H1 (cell line): Measurements from ENCODE around the gene ANAPC7. TPM values are rescaled to one million over a fixed set of nuclear protein-coding genes. Genes with fewer than 3 reads are reported as not detected.

Experiments used
- CTCF ChIA-PET: fragments of 300-600 bp; sonication (Branson Sonifier 250); formaldehyde crosslinking; loops from one replicate; lab custom pipeline; 2021; ENCODE audit not compliant: partially characterized antibody; lab: Charles Lee
- POLR2A ChIA-PET: fragments of 300-600 bp; sonication (Branson Sonifier 250); formaldehyde crosslinking; loops from one replicate; lab custom pipeline; 2021; ENCODE audit warnings: inconsistent platforms; ENCODE audit not compliant: partially characterized antibody; lab: Charles Lee
- DNase-seq, 2 experiments: peaks; one replicate each; pipeline versions ENCODE4 v3.0.0 to v3.0.0-alpha.2; 2010 to 2022; ENCODE audit warnings: low spot score in 2 of 2, low read depth in 1 of 2, mixed read lengths in 1 of 2
- FAIRE-seq: peaks from 2 replicates; lab custom pipeline; 2011; peaks lifted over from hg19 to GRCh38; lab: Jason Lieb, UNC
- H2AFZ ChIP-seq: 2 replicates; pipeline ENCODE4 v1.8.1; 2012; ENCODE audit warnings: low read length, inconsistent platforms
- H2AK5ac ChIP-seq: 2 replicates; pipeline ENCODE4 v1.6.1; 2013; ENCODE audit warnings: low read depth, low read length
- H2BK120ac ChIP-seq: replicated peaks from 2 replicates; pipeline ENCODE3; 2013; ENCODE audit warnings: low read depth, low read length, inconsistent platforms
- H2BK12ac ChIP-seq: 2 replicates; pipeline ENCODE4 v1.6.1; 2013; ENCODE audit warnings: low read depth, low read length
- H2BK15ac ChIP-seq: 2 replicates; pipeline ENCODE4 v1.6.1; 2013; ENCODE audit warnings: low read length
- H2BK20ac ChIP-seq: 2 replicates; pipeline ENCODE4 v1.6.1; 2013; ENCODE audit warnings: low read length
- H2BK5ac ChIP-seq: 2 replicates; pipeline ENCODE4 v1.6.1; 2013; ENCODE audit warnings: low read depth, low read length
- H3K14ac ChIP-seq: 2 replicates; pipeline ENCODE4 v1.6.1; 2013; ENCODE audit warnings: inconsistent platforms; ENCODE audit not compliant: insufficient read length
- H3K18ac ChIP-seq: 2 replicates; pipeline ENCODE4 v1.6.1; 2013; ENCODE audit warnings: low read length; ENCODE audit errors: extremely low read depth
- H3K23ac ChIP-seq: 2 replicates; pipeline ENCODE4 v1.6.1; 2013; ENCODE audit warnings: inconsistent platforms; ENCODE audit not compliant: insufficient read length
- H3K23me2 ChIP-seq: 2 replicates; pipeline ENCODE4 v1.6.1; 2013; ENCODE audit warnings: low read depth, low read length
- H3K27ac ChIP-seq: 2 replicates; pipeline ENCODE4 v1.6.1; 2011; ENCODE audit warnings: low read depth, low read length, inconsistent platforms
- H3K27me3 ChIP-seq, 4 experiments: replicated peaks in 1 of 4; 1 replicate in 1 of 4; 2 replicates in 3 of 4; pipeline versions ENCODE4 v1.6.1 to v1.8.1; 2011 to 2013; ENCODE audit warnings: low read length in 3 of 4, mild to moderate bottlenecking in 3 of 4, inconsistent platforms in 2 of 4, mixed read lengths in 2 of 4, moderate library complexity in 1 of 4; ENCODE audit not compliant: control insufficient read depth in 3 of 4, insufficient read depth in 3 of 4; ENCODE audit errors: extremely low read depth in 1 of 4
- H3K36me3 ChIP-seq, 4 experiments: 2 replicates each; pipeline versions ENCODE4 v1.6.1 to v1.8.1; 2011 to 2013; ENCODE audit warnings: mild to moderate bottlenecking in 4 of 4, low read length in 3 of 4, moderate library complexity in 2 of 4, control low read depth in 1 of 4, inconsistent platforms in 1 of 4; ENCODE audit not compliant: insufficient read depth in 4 of 4, control insufficient read depth in 2 of 4
- H3K4ac ChIP-seq: replicated peaks from 2 replicates; pipeline ENCODE3; 2013; ENCODE audit warnings: low read length, low read depth, mixed read lengths, inconsistent platforms; ENCODE audit not compliant: insufficient read length
- H3K4me1 ChIP-seq, 4 experiments: replicated peaks in 1 of 4; 1 replicate in 1 of 4; 2 replicates in 3 of 4; pipeline versions ENCODE4 v1.6.1 to v1.8.1; 2011 to 2013; ENCODE audit warnings: low read length in 3 of 4, inconsistent platforms in 2 of 4, mixed read lengths in 1 of 4; ENCODE audit not compliant: insufficient read depth in 4 of 4, control insufficient read depth in 3 of 4
- H3K4me2 ChIP-seq, 2 experiments: 2 replicates each; pipeline versions ENCODE4 v1.6.1 to v1.8.1; 2011 to 2013; ENCODE audit warnings: low read depth in 2 of 2, low read length in 2 of 2, control low read depth in 1 of 2, inconsistent platforms in 1 of 2, mild to moderate bottlenecking in 1 of 2; ENCODE audit not compliant: insufficient read depth in 1 of 2
- H3K4me3 ChIP-seq, 4 experiments: fragments of 200-600, 300-600 bp in 1 of 4; sonication (generic), shearing (Covaris generic), sonication (Bioruptor Twin) in 1 of 4; 2 replicates each; pipeline versions ENCODE4 v1.5.1 to v1.8.1; 2011 to 2016; ENCODE audit warnings: low read length in 4 of 4, low read depth in 3 of 4, control low read depth in 2 of 4, inconsistent platforms in 2 of 4, mild to moderate bottlenecking in 2 of 4, mixed read lengths in 1 of 4, moderate library complexity in 1 of 4; ENCODE audit not compliant: insufficient read depth in 2 of 4; ENCODE audit errors: extremely low read depth in 1 of 4
- H3K56ac ChIP-seq: replicated peaks from 2 replicates; pipeline ENCODE3; 2013; ENCODE audit warnings: low read depth, mild to moderate bottlenecking, mixed read lengths, low read length, inconsistent platforms; ENCODE audit not compliant: insufficient read length
- H3K79me1 ChIP-seq: 2 replicates; pipeline ENCODE4 v1.6.1; 2013; ENCODE audit warnings: low read depth, low read length, control low read depth
- H3K79me2 ChIP-seq, 2 experiments: 2 replicates each; pipeline versions ENCODE4 v1.6.1 to v1.8.1; 2012 to 2013; ENCODE audit warnings: low read length in 2 of 2, mild to moderate bottlenecking in 2 of 2, inconsistent platforms in 1 of 2; ENCODE audit not compliant: insufficient read depth in 2 of 2, control insufficient read depth in 1 of 2
- H3K9ac ChIP-seq, 4 experiments: replicated peaks in 1 of 4; 1 replicate in 1 of 4; 2 replicates in 3 of 4; pipeline versions ENCODE4 v1.6.1 to v1.8.1; 2011 to 2013; ENCODE audit warnings: low read depth in 3 of 4, low read length in 3 of 4, control low read depth in 2 of 4, mild to moderate bottlenecking in 2 of 4, moderate library complexity in 2 of 4, inconsistent platforms in 1 of 4; ENCODE audit errors: extremely low read depth in 1 of 4
- H3K9me3 ChIP-seq, 2 experiments: 2 replicates each; pipeline versions ENCODE4 v1.6.1 to v1.8.1; 2012 to 2013; ENCODE audit warnings: mild to moderate bottlenecking in 2 of 2, moderate library complexity in 2 of 2, control low read depth in 1 of 2, inconsistent platforms in 1 of 2, low read depth in 1 of 2, low read length in 1 of 2, mixed read lengths in 1 of 2; ENCODE audit not compliant: insufficient read depth in 2 of 2
- H4K20me1 ChIP-seq, 2 experiments: replicated peaks in 1 of 2; 2 replicates each; pipeline versions ENCODE3 to v1.8.1; 2011 to 2013; ENCODE audit warnings: inconsistent platforms in 2 of 2, low read length in 2 of 2, mild to moderate bottlenecking in 1 of 2; ENCODE audit not compliant: insufficient read depth in 2 of 2, control insufficient read depth in 1 of 2
- H4K5ac ChIP-seq: 2 replicates; pipeline ENCODE4 v1.6.1; 2013; ENCODE audit warnings: low read length, low read depth, mixed read lengths, inconsistent platforms; ENCODE audit not compliant: insufficient read length
- H4K8ac ChIP-seq: 2 replicates; pipeline ENCODE4 v1.8.0; 2013; ENCODE audit warnings: mild to moderate bottlenecking, moderate library complexity, low read length, inconsistent platforms; ENCODE audit not compliant: insufficient read depth; ENCODE audit errors: extremely low read depth
- H4K91ac ChIP-seq: replicated peaks from 2 replicates; pipeline ENCODE3; 2013; ENCODE audit warnings: low read length, mixed read lengths, inconsistent platforms; ENCODE audit not compliant: insufficient read length
- CTBP2 ChIP-seq: IDR thresholded peaks from 2 replicates; pipeline ENCODE4 v1.7.0; 2011; ENCODE audit warnings: borderline replicate concordance, mild to moderate bottlenecking, moderate library complexity, mixed read lengths, low read length; ENCODE audit not compliant: insufficient read depth, insufficient read length
- JUND ChIP-seq: IDR thresholded peaks from 2 replicates; pipeline ENCODE4 v1.6.1; 2011; ENCODE audit warnings: mild to moderate bottlenecking, improper control_type of control experiment, low read length
- KDM4A ChIP-seq: IDR thresholded peaks from one replicate; pipeline ENCODE4 v1.7.1; 2012; ENCODE audit warnings: low read depth, mild to moderate bottlenecking, moderate library complexity, low read length, inconsistent platforms; ENCODE audit not compliant: severe bottlenecking
- NANOG ChIP-seq: IDR thresholded peaks from 2 replicates; pipeline ENCODE4 v1.6.1; 2011; ENCODE audit warnings: low read length, low read depth, mild to moderate bottlenecking, inconsistent platforms; ENCODE audit not compliant: insufficient read depth, poor library complexity, severe bottlenecking
- PHF8 ChIP-seq: fragments of 200-600 bp; sonication (generic); conservative IDR thresholded peaks from 2 replicates; pipeline ENCODE4 v1.7.1; 2012; ENCODE audit warnings: low read depth, mild to moderate bottlenecking, inconsistent platforms, low read length, moderate library complexity
- POLR2AphosphoS5 ChIP-seq: IDR thresholded peaks from 2 replicates; pipeline ENCODE4 v1.6.1; 2011; ENCODE audit warnings: low read depth, low read length
- POU5F1 ChIP-seq: IDR thresholded peaks from 2 replicates; pipeline ENCODE4 v1.6.1; 2011; ENCODE audit warnings: low read depth, mild to moderate bottlenecking, low read length, moderate library complexity
- RFX5 ChIP-seq: IDR thresholded peaks from 2 replicates; pipeline ENCODE4 v1.6.1; 2011; ENCODE audit warnings: low read depth, low read length, improper control_type of control experiment, borderline replicate concordance
- RXRA ChIP-seq: IDR thresholded peaks from 2 replicates; pipeline ENCODE4 v1.6.1; 2011; ENCODE audit warnings: low read depth, mild to moderate bottlenecking, low read length, moderate library complexity; ENCODE audit not compliant: insufficient read depth
- SIRT6 ChIP-seq: IDR thresholded peaks from one replicate; pipeline ENCODE4 v1.7.1; 2012; ENCODE audit warnings: low read length, inconsistent platforms
- TAF7 ChIP-seq: optimal IDR thresholded peaks from 2 replicates; pipeline ENCODE3; 2011; ENCODE audit warnings: low read depth, mild to moderate bottlenecking, inconsistent platforms, low read length, moderate library complexity, borderline replicate concordance
- WGBS, 2 experiments: shearing (Covaris generic) in 1 of 2; methylation state at CpG; one replicate each; pipeline versions ENCODE4 v1.1.6 to v1.1.7; 2013 to 2015; ENCODE audit warnings: low lambda C conversion rate in 2 of 2, mixed read lengths in 2 of 2, inconsistent platforms in 1 of 2, low coverage in 1 of 2, missing lambda C conversion rate in 1 of 2; ENCODE audit not compliant: insufficient replicate concordance in 2 of 2, insufficient coverage in 1 of 2, insufficient read length in 1 of 2; ENCODE audit errors: extremely low coverage in 1 of 2, missing lambda C conversion rate in 1 of 2; 5-methylcytosine and 5-hydroxymethylcytosine counted together
- polyA plus RNA-seq, 7 experiments: library from polyadenylated mRNA; depleted of rRNA in 3 of 7; stranded (reverse) in 5 of 7; unstranded in 2 of 7; fragments of >200 nt in 5 of 7; fragments of 200-250 nt in 2 of 7; gene quantifications; 1 replicate in 5 of 7; 2 replicates in 1 of 7; 4 replicates in 1 of 7; pipeline versions ENCODE4 v1.2.1 to v1.2.3, GENCODE V29; 2011 to 2013; ENCODE audit warnings: missing spikeins in 2 of 7, mixed read lengths in 2 of 7
- total RNA-seq: library from RNA; stranded (reverse); fragmentation: NEBNext Ultra II Directional; extraction: Animal tissue kit (Norgen Biotek cat#: 25700); gene quantifications from 2 replicates; pipeline ENCODE4 v1.2.1, GENCODE V29; 2021
- TF ChIP-seq, protein P1 (sequence below): IDR thresholded peaks from 2 replicates; pipeline ENCODE4 v1.6.1; 2011; ENCODE audit warnings: low read depth, mild to moderate bottlenecking, low read length; ENCODE audit not compliant: insufficient read depth

ANAPC7 gene
- total and polyA plus RNA-seq, 2 of the 8 experiments (the other 6 are each of a cell fraction or from before 2014, with no cell fraction given): 72.8 to 105 TPM

DNA sequence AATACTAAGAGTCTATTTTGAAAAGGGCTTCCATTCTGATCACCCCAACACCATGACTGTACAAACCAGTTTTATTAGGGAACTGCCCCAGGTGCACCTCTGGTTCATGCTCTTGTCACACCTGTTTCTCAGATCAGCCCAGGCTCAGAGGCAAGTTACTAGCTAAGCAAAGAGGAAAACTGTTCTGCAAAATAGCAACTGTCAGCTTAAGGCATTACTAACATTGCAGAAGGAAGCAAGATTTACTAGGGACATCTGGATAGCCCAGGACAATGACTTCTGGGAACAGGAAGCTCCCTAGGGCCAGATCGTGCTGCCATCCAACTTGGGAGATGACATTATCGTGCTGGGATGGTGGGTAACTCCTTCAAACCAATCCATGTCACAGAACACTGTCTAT lies 30.1 kb downstream of the ANAPC7 start:
- no peak overlapping the region for H2BK120ac ChIP-seq
- H2AK5ac ChIP-seq: no peak overlapping the region
- CTCF ChIA-PET: interaction anchor here (0.7 to 2.4 kb wide), 5 partner anchors 14 to 58 kb away, joined by 3 to 10 read pairs (median 5); no protein-coding TSS in a partner anchor
- H3K18ac ChIP-seq: no peak overlapping the region
- no peak overlapping the region for H2AFZ ChIP-seq
- no peak overlapping the region for H2BK5ac ChIP-seq
- H3K4me1 ChIP-seq: no peaks in the 10 kb centered on the region
- POLR2A ChIA-PET: interaction anchor here (0.5 to 6.7 kb wide), 19 partner anchors 9 to 272 kb away, joined by 3 to 69 read pairs (median 4); partner anchors contain the start of genes ARPC3 and FAM216A
- no peak overlapping the region for H2BK12ac ChIP-seq
- no peak overlapping the region for H3K4ac ChIP-seq
- H2BK20ac ChIP-seq: no peak overlapping the region
- no peak overlapping the region for H4K5ac ChIP-seq
- H3K79me1 ChIP-seq: no peaks in the 10 kb centered on the region; the same call in 1 of the 2 replicates
- no peak overlapping the region for H3K23ac ChIP-seq
- H4K91ac ChIP-seq: no peak overlapping the region
- no peaks in the 10 kb centered on the region; a peak in 1 of 4 replicates for H3K9me3 ChIP-seq
- no peak for DNase-seq
- H3K4me3 ChIP-seq: no peak overlapping the region
- peaks cover 0 to 12% of the 10 kb centered on the region in 2 experiments for H4K20me1 ChIP-seq
- no peak overlapping the region for H3K9ac ChIP-seq
- H3K23me2 ChIP-seq: no peaks in the 10 kb centered on the region
- H3K36me3 ChIP-seq: peaks cover 31 to 69% (median 60%) of the 10 kb centered on the region in 4 experiments
- H3K14ac ChIP-seq: no peak overlapping the region
- H3K4me2 ChIP-seq: no peak overlapping the region
- 98% methylated on average over 2 of the region's 2 CpGs; no CpG with 5 or more reads in 1 of the 2 experiments for WGBS, 2 experiments
- no peak overlapping the region for H3K56ac ChIP-seq
- H4K8ac ChIP-seq: no peak overlapping the region
- no peaks in the 10 kb centered on the region for H3K27me3 ChIP-seq
- H2BK15ac ChIP-seq: no peak overlapping the region
- H3K27ac ChIP-seq: no peak overlapping the region
- no peak for FAIRE-seq
- H3K79me2 ChIP-seq: no peaks in the 10 kb centered on the region
- TF ChIP-seq, protein P1, sequence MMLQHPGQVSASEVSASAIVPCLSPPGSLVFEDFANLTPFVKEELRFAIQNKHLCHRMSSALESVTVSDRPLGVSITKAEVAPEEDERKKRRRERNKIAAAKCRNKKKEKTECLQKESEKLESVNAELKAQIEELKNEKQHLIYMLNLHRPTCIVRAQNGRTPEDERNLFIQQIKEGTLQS: no peak
- TF ChIP-seq POLR2AphosphoS5 (no peak; the same call in 1 of the 2 replicates), KDM4A (no peak), POU5F1 (no peak), SIRT6 (no peak), PHF8 (no peak), CTBP2 (no peak), RXRA (no peak), JUND (no peak), NANOG (no peak), RFX5 (no peak), TAF7 (no peak)
